Activated B cell treated with CpG ODN at 0.5 μM for 24 hours (primary cell): ENCODE measurements around the gene SLC38A11. TPM values are rescaled to one million over a fixed set of nuclear protein-coding genes. Genes with fewer than 3 reads are reported as not detected.

Source experiments
- ATAC-seq: fragments of 200-7000 bp; cut with Tn5 transposase; one replicate; pipeline ENCODE4 v1.10.0; 2021; ENCODE audit warnings: low read depth, mild to moderate bottlenecking, moderate library complexity
- CTCF ChIA-PET: fragments of 350-600 bp; sonication (Branson Sonifier 250); formaldehyde crosslinking; loops from one replicate; lab custom pipeline; 2021; ENCODE audit warnings: antibody characterized with exemption; lab: Charles Lee
- POLR2A ChIA-PET: fragments of 350-600 bp; sonication (Branson Sonifier 250); formaldehyde crosslinking; loops from one replicate; lab custom pipeline; 2021; ENCODE audit warnings: antibody characterized with exemption; lab: Charles Lee
- DNase-seq: peaks from one replicate; pipeline ENCODE4 v3.0.0; 2022
- H3K27ac Mint-ChIP-seq: one replicate; pipeline ENCODE4 v1.8.0; 2020; ENCODE audit warnings: mixed read lengths
- H3K27me3 Mint-ChIP-seq: one replicate; pipeline ENCODE4 v1.8.0; 2021; ENCODE audit warnings: mixed read lengths
- H3K36me3 Mint-ChIP-seq: one replicate; pipeline ENCODE4 v1.8.0; 2021; ENCODE audit warnings: low read depth, mixed read lengths
- H3K4me1 Mint-ChIP-seq: one replicate; pipeline ENCODE4 v1.8.0; 2021; ENCODE audit warnings: mixed read lengths
- H3K4me3 Mint-ChIP-seq: one replicate; pipeline ENCODE4 v1.8.0; 2020; ENCODE audit warnings: mild to moderate bottlenecking, mixed read lengths
- H3K9me3 Mint-ChIP-seq: one replicate; pipeline ENCODE4 v1.8.0; 2020; ENCODE audit warnings: mixed read lengths
- intact Hi-C: fragments of 100-400 bp; cut with micrococcal nuclease; formaldehyde crosslinking; loops from one replicate; pipeline ENCODE4 v1.15.1; 2024
- total RNA-seq: library from RNA; stranded (reverse); gene quantifications from 2 replicates; pipeline ENCODE4 v1.2.3, GENCODE V29; 2022
- TF ChIP-seq, protein P1 (sequence below): fragments of 200-600 bp; IDR thresholded peaks from one replicate; pipeline ENCODE4 v1.8.0; 2022; ENCODE audit warnings: antibody characterized with exemption, mild to moderate bottlenecking

Gene SLC38A11
- total RNA-seq, 1 donor from 2014 or later, result 2.6 TPM

DNA sequence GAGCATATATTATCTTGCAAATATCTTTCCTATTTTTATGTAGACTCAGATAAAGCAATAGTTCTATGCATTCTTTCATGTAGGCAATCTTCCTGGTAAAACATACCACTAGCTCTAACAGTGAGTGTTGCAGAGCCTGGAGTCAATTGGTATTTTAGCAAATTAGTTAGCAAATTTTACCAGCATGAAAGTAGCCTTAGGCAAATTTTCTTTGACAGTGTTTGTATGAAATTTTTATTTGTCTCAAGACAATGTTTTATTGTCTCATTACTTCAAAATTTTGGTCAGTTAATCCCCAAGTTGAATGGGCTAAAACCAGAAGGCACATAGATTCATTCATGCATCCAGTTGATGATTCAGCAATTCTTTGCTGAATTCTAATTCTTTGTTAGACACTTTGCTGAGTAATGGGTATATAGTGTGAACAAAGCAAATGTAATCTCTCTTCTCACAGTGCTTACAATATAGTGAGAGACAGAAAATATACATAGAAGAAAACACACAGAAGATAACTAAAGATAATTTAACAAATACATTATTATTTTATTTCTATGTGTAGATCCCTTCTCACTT is 27.1 kb downstream of the SLC38A11 start:
- H3K4me3 Mint-ChIP-seq, result no peak overlapping the region
- H3K36me3 Mint-ChIP-seq, result peaks cover 3% of the 10 kb centered on the region
- POLR2A ChIA-PET, result no interaction called here
- H3K27me3 Mint-ChIP-seq, result no peaks in the 10 kb centered on the region
- TF ChIP-seq, protein P1, sequence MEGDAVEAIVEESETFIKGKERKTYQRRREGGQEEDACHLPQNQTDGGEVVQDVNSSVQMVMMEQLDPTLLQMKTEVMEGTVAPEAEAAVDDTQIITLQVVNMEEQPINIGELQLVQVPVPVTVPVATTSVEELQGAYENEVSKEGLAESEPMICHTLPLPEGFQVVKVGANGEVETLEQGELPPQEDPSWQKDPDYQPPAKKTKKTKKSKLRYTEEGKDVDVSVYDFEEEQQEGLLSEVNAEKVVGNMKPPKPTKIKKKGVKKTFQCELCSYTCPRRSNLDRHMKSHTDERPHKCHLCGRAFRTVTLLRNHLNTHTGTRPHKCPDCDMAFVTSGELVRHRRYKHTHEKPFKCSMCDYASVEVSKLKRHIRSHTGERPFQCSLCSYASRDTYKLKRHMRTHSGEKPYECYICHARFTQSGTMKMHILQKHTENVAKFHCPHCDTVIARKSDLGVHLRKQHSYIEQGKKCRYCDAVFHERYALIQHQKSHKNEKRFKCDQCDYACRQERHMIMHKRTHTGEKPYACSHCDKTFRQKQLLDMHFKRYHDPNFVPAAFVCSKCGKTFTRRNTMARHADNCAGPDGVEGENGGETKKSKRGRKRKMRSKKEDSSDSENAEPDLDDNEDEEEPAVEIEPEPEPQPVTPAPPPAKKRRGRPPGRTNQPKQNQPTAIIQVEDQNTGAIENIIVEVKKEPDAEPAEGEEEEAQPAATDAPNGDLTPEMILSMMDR, result no peak
- H3K9me3 Mint-ChIP-seq, result peaks cover 11% of the 10 kb centered on the region
- no peak for DNase-seq
- ATAC-seq, result no peak
- H3K27ac Mint-ChIP-seq, result no peak overlapping the region
- CTCF ChIA-PET, result no interaction called here
- intact Hi-C loops, result no loop called here
- peaks cover 27% of the 10 kb centered on the region for H3K4me1 Mint-ChIP-seq

DNA sequence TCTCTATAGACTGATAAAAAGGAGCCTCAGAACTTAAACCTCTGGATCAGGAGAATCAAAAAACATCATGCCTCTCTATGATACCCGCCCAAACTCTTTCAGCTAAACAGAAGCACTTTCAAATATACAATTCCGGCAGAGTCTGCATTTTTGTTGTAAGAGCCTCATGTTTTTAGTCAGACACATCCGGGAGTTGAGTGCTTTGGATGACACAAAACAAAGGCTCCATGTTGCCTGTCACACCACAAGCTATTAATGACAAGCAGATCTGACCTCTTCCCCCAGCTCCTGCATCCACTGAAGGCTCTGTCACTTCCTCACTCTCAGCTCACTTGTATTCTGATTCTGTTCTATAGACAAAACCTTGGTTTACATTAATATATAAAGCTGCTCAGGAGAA is 33.2 kb downstream of the SLC38A11 start:
- Mint-ChIP-seq H3K4me1 (peaks cover 4% of the 10 kb centered on the region), H3K36me3 (peaks cover 3% of the 10 kb centered on the region), H3K27me3 (no peaks in the 10 kb centered on the region), H3K4me3 (no peak overlapping the region), H3K27ac (no peak overlapping the region), H3K9me3 (no peaks in the 10 kb centered on the region)
- ChIA-PET POLR2A (no interaction called here), CTCF (interaction anchor here (1.0 to 1.6 kb wide), 3 partner anchors 9 to 80 kb away, joined by 3 to 5 read pairs (median 3); partner anchors contain the start of gene COBLL1)
- no peak for ATAC-seq
- TF ChIP-seq, protein P1, result no peak
- intact Hi-C loops, result no loop called here
- DNase-seq, result no peak

DNA sequence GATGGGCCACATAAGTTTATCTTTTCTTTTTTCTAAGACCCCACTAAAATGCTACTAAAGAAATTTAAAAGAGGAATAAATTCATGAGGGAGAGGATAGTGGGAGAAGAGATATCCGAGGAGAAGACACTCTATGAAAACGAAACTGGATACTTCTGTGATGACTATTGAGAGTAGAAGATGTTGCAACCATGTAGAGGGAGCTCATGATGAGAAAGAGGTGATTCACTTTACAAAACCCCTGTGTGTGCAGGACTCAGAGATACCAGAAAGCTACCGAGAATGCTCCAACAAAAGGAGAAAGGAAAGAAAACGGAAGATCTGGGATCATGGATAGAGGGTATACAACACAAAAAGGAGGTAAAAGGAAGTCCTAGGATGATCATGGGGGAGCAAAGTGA is 34.9 kb downstream of the SLC38A11 start:
- Mint-ChIP-seq H3K4me1 (peaks cover 4% of the 10 kb centered on the region), H3K4me3 (no peak overlapping the region), H3K27me3 (no peaks in the 10 kb centered on the region), H3K27ac (no peak overlapping the region), H3K36me3 (peaks cover 3% of the 10 kb centered on the region), H3K9me3 (no peaks in the 10 kb centered on the region)
- intact Hi-C loops, result no loop called here
- ChIA-PET POLR2A (interaction anchor here (0.6 kb wide), 1 partner anchor 76 kb away, joined by 3 read pairs; no protein-coding TSS in a partner anchor), CTCF (interaction anchor here (1.2 kb wide), 1 partner anchor 184 kb away, joined by 4 read pairs; no protein-coding TSS in a partner anchor)
- DNase-seq (no peak), ATAC-seq (peak; percentile 28)
- TF ChIP-seq, protein P1, result no peak

DNA sequence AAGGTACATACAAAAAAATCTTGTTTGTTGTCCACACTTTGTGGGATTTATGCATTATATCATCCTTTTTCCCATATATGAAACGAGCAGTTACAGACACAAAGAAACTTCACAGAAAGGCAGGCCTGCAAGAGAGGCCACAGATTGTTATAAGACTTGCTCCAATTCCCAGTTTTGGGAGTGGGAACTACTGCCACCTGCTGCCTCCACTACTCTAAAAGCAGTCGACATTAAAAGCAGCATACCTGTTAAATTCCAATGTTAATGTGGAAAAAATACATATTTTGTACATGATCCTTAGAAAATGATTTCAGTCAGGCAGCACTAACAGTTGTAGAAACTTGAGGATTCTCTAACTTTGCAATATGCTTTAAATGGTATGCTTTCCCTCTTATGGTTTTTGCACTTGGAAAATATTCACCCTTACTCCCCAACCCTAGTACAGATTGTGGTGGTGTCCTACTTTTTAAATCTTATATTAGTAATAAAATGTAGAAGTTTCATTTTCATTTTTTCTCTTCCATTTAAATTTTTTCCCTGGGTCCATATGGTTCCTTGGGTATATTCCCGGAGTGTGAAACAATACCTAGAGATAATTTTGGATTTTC is 37.9 kb downstream of the SLC38A11 start:
- TF ChIP-seq, protein P1, result no peak
- intact Hi-C loops, result no loop called here
- H3K27ac Mint-ChIP-seq, result no peak overlapping the region
- ATAC-seq (no peak), DNase-seq (no peak)
- H3K27me3 Mint-ChIP-seq, result no peaks in the 10 kb centered on the region
- H3K36me3 Mint-ChIP-seq, result no peaks in the 10 kb centered on the region
- H3K9me3 Mint-ChIP-seq, result no peaks in the 10 kb centered on the region
- CTCF ChIA-PET, result interaction anchor here (1.2 to 2.3 kb wide), 3 partner anchors 179 to 182 kb away, joined by 5 to 8 read pairs (median 7); no protein-coding TSS in a partner anchor
- H3K4me1 Mint-ChIP-seq, result peaks cover 26% of the 10 kb centered on the region
- POLR2A ChIA-PET, result no interaction called here
- no peak overlapping the region for H3K4me3 Mint-ChIP-seq

DNA sequence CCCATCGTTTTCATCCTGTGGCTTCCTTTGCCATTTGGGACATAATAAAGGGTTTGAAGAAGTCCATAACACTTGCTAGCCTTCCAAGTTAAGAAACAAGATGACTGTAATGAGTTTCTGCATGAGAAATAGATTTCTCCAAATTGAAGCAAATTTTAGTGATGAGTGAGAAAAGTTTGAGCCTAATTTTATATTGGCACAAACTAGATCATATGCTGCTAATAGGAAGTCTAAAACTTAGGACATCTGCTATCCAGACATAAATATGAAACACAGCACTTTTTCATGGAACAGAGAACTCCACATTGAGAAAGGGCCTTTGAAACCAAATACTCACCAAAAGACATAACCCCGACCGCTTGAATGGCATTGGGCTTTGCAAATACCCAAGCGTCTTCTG is 39.8 kb downstream of the SLC38A11 start:
- POLR2A ChIA-PET, result no interaction called here
- CTCF ChIA-PET, result interaction anchor here (4.2 kb wide), 2 partner anchors 74 to 178 kb away, joined by 37 to 81 read pairs; partner anchors contain the start of gene COBLL1
- intact Hi-C loops, result no loop called here

More for the DNA sequence above, 39.8 kb downstream of the SLC38A11 start:
- ATAC-seq, result no peak
- Mint-ChIP-seq H3K36me3 (no peaks in the 10 kb centered on the region), H3K4me3 (no peak overlapping the region), H3K4me1 (peaks cover 28% of the 10 kb centered on the region), H3K27ac (no peak overlapping the region), H3K9me3 (no peaks in the 10 kb centered on the region), H3K27me3 (no peaks in the 10 kb centered on the region)
- TF ChIP-seq, protein P1, result no peak
- DNase-seq, result no peak
